ENCODE measurements around the gene TSEN34.
"Not testable (repeated sequence)": the region's sequence is repeated elsewhere in the genome, so short reads cannot be mapped to it uniquely, and the experiment has no call there.

Gene TSEN34

GRCh38 chr19:54160854-54161253 is 30.3 kb upstream of the TSEN34 start:
- DNase-seq (ENCODE audit: low read depth in 2 of 2): no peak

- peak; percentile 15 to 16 for DNase-seq (ENCODE audit: low read depth in 2 of 2)
Measured at GRCh38 chr19:54162241-54162805, 28.8 kb upstream of the TSEN34 start.

DNA sequence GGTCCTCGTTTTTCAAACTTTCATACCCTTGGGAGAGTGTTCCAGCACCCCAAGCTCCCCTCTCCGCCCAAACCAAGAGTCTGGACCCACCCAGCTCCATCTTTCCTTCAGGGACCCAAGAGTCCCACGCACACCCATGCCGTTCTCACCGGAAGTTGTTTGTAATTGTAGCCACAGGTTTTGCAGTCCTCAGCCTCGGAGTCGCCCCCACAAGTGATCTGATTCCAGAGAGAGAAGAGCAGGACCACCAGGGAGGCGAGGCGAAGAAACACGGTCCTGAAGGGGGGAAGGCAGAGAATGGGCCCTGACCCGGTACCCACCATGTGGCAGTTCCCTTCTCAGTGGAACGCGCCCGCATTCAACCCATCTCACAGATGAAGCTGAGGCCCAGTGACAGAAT is 28.2 kb upstream of the TSEN34 start:
- DNase-seq (ENCODE audit: low read depth in 2 of 2): no peak

- DNase-seq (ENCODE audit: low read depth in 2 of 2): no peak
Measured at GRCh38 chr19:54164369-54165068, 26.6 kb upstream of the TSEN34 start.

DNA sequence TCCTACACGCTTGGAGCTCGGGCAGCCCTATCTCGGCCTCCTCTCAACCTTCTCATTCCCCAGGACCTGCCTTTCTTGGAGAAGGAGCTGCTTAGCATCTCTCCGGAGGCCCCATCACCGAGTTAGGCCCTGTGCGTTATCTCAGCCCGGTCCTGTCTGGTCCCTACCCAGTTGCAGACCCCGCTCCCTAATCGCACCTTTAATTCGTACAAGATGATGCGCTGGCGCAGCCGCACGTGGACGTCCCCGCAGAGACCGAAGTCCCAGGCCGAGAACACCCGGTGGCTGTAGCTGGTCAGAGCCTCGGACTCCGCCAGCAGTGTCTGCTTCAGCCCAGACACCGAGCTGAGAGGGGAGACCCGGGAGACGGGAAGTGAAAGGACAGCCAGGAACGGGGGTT is 25.9 kb upstream of the TSEN34 start:
- DNase-seq (ENCODE audit: low read depth in 2 of 2): no peak

DNA sequence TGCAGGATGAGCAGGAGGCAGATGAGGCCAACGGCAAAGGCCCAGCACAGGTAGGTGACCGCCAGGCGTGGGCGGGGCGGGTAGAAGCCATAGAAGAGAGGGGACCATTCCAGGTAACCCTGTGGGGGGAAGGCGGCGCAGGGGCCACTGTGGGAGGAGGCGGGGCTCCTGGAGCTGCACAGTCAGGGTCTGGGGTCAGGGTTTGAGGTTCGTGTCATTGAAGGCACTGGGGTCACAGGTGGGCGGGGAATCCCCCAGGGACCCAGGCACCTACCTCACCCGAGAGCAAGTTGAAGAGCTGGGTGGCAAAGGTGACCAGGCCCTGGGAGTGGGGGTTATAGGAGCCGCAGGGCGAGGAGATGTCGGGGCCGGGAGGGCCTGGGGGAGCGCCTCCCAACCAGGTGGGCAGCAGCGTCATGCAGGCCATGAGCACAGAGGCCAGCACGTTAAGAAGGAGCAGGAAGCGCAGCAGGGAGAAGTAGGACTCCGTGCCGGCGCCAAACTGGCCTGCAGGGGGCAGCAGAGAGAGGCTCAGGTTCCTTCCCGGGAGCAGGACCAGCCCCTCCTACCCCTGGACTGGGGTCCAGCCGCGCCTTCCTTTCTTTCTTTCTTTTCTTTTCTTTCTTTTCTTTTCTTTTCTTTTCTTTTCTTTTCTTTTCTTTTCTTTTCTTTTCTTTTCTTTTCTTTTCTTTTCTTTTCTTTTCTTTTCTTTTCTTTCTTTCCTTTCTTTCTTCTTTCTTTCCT is 22.8 kb upstream of the TSEN34 start:
- peak; percentile 52 to 54 for DNase-seq (ENCODE audit: low read depth in 2 of 2)

DNA sequence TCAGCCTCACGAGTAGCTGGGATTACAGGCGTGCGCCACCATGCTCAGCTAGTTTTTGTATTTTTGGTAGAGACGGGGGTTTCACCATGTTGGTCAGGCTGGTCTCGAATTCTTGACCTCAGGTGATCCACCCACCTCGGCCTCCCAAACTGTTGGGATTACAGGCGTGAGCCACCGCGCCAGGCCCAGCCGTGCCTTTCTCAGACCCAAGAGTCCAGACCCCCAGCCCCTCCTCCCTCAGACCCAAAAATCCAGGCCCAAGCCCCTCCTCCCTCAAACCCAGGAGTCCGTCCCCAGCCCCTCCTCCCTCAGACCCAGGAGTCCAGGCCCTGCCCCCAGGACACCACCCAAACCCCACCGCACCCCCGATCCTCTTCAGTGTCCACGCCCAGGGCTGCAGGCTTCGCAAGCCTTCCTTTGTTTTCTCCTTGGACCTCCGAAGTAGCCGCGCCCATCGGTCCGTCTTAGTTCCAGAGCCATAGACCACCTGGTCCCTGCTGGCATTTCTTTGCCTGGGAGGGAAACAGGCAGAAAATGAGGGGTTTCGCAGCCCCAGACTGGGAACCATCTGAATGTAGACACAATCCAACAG is 21.9 kb upstream of the TSEN34 start:
- DNase-seq (ENCODE audit: low read depth in 2 of 2): no peak

- DNase-seq (ENCODE audit: low read depth in 2 of 2): not testable (repeated sequence)
Measured at GRCh38 chr19:54171736-54172431, 19.2 kb upstream of the TSEN34 start.

DNA sequence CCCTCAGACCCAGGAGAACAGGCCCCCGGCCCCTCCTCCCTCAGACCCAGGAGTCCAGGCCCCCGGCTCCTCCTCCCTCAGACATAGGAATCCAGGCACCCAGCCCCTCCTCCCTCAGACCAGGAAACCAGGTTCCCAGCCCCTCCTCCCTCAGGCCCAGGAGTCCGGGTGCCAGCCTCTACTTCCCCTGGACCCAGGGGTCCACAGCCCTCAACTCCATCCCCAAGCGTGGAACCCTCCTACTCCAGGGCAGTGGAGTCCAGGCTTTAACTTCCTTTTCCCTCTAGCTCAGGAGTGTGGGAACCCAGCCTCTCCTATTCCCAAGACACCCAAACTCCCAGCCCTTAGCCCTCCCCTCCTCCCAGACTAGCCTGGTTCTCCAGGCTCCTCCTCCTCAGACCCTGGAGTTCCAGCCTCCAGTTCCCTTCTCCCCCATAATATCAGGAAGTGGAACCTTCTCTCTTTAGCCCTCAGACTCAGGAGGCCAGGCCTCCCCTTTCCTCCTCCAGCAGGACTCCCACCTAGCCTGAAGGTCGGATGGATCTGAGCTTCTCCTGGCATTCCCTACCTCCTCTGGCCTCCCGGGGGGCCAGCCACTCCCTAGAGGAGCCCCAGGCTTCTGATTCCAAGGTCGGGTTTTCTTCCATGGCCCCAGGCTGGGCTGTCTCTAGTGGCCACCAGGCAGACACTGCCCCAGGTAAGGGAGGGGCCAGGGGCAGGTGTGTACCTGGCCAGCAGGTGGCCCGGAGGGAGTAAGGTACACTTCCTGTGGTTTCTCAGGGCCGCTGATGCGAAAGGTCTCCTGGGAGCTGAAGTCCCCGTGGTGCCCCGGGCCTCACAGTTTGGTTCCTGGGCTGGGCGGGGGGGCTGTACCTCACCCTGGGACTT is 18.4 kb upstream of the TSEN34 start, which contains the start of gene TMC4:
Gene TMC4 (minus strand): TSS at position 690 of the 888 bp plus-strand sequence. CDS start 43 bp downstream, at position 647.
- no peak for DNase-seq (ENCODE audit: low read depth in 2 of 2)

GRCh38 chr19:54173359-54173699 is 17.8 kb upstream of the TSEN34 start:
- DNase-seq (ENCODE audit: low read depth in 2 of 2): no peak

DNA sequence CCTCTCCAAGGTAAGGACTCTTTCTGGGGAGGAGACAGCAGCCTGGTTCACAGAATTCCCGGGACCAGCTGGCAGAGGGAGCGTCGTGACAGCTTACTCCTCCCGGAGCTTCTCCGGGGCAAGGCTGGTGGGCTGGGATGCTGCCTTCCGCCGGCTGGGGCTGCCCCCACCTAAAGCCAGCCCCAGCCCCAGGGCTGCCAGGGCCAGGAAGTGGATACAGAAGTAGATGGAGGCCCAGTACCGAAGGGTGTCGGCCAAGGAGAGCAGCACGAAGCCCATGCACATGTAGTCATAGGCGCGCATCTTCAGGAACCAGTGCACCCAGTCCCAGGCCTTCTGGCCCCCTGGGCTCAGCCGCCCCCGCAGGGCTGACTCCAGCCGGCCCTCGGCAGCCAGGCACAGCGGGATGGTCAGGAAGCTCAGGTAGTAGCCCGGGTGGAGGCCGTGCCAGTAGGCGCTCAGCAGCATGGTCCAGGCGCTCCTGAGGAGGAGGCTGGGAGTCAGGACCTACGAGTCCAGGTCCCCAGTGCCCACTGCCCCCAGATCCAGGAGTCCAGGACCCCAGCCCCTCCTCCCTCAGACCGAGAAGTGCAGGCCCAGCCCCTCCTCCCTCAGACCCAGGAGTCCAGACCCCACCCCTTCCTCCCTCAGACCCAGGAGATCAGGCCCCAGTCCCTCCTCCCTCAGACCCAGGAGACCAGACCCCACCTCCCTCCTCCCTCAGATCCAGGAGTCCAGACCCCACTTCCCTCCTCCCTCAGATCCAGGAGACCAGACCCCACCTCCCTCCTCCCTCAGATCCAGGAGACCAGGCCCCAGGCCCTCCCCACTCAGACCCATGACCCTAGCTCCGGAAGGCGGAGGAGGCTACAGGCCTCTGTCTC is 16.9 kb upstream of the TSEN34 start:
- no peak for DNase-seq (ENCODE audit: low read depth in 2 of 2)

DNA sequence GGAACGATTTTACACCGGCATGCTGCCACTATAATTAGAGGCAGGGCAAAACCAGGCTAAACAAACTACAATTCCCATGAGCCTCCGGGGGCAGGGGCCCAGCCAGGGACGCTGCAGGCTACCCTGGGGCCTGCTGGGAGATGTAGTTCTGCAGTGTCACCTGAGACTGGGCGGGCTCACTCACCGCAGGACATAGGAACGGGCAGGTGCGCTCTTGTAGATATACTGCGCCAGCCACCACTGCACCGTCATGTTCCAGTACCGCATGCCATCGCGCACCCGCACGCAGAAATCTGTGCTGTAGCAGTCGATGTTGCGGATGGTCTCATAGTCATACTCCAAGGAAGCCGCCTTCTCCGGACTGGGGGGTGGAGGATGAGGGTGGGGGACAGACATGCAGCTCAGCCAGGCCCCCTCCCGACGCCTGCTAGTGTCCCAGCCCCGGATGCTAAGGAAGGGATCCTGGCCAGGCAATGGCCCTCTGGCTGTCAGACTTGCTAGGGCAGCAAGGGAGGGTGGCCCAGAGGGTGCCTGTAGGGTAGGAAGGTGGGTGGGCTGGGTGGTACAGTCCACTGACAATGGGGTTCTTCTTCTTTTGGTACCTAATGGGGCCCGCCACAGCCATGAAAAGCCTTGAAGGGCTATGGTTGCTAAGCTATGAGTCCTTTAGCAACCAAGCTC is 12.4 kb upstream of the TSEN34 start:
- DNase-seq (ENCODE audit: low read depth in 2 of 2): no peak

DNA sequence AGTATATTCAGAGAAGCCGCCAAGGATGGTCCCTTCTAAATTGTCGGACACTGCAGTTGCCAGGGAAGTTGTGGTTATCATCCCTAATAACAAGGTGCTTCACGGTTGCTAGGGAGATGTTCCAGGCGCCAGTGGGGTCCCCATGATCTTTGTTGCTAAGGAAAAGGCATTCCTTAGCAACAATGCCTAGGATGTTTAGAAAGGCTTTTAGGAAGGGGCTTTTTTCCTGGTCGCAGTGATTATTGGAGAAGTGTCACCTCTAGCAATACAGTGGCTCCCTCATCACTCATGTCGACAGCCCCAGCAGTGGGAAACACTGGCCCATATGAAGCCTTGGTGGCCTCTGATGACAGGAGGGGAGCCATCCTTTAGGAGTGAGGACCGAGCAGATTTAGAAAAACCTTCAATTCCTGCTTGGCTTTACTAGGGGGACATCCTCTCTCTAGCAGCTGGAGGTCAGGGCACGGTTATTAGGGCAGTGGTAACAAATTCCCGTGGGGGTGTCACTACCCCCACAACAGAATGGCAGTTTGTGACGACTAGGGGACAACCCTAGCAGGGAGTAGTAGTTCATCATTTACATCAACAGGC is 11.8 kb upstream of the TSEN34 start:
- DNase-seq (ENCODE audit: low read depth in 2 of 2): no peak

DNA sequence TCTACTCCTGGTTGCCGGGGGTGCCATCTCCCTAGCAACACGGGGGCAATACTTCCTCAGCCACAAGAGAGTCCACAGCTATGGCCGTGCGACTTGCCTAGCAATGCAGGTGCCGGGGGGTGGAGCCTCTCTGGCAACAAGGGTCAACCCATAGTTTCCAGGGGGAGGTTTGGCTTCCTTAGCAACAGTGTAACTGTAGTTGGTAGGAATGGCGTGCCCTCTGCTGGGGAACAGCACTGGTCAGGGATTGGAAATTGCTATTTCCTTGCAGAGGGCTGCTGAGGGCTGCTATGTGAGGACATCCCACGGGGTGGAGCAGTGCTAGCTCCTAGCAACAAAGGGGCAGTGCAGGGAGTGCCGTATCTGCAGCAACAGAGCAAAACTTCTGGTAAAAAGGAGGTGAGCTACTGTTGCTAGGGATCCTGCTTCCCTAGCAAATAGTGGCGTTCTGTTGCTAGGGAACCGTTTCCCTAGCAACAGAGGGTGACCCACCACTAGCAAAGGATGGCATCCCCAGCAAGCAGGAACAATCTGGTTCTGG is 11.1 kb upstream of the TSEN34 start:
- no peak for DNase-seq (ENCODE audit: low read depth in 2 of 2)

DNA sequence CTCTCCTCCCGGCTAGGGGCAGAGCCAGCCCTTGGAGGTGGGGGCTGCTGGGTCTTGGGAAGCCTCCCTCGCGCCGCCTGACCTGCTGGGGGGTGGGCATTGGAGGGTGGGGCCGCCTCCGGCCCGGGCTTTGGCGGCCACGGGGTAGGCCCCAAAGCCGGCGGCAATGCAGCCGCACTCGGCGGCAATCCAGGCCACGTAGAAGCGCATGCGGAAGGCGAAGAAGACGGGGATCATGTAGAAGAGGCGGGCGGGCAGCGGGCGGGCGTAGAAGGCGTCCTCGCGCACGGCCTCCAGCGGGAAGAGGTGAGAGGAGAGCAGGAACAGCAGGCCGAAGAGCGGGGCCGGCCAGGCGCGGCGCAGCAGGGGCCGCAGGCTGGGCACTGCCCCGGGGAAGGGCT is 10.4 kb upstream of the TSEN34 start:
- DNase-seq (ENCODE audit: low read depth in 2 of 2): no peak

- DNase-seq (ENCODE audit: low read depth in 2 of 2): not testable (repeated sequence)
Measured at GRCh38 chr19:54181894-54182293, 9.2 kb upstream of the TSEN34 start.

- no peak for DNase-seq (ENCODE audit: low read depth in 2 of 2)
Measured at GRCh38 chr19:54183431-54183830, 7.7 kb upstream of the TSEN34 start.

- DNase-seq (ENCODE audit: low read depth in 2 of 2): no peak
Measured at GRCh38 chr19:54186351-54186750, 4.8 kb upstream of the TSEN34 start.

DNA sequence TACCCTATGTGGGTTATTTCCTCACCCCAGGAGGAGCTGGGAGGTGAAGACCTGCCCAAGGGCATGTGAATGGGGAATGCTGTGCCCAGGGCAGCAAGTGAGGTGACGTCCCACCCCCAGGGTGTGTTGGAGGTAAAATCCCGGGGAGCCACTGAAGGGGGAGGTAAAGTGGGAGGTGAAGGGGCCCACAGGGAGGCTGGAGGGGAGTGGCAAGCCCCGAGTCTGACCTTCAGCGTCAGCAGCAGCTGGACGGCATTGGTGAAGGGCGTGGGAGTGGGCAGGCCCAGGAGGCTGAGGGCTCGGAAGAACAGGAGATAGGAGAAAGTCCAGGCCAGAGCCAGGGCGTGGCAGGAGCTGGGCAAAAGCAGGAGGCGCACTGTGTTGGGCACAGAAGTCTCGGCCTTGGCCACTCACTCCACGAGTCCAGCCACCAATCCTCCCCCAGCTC is 4.2 kb upstream of the TSEN34 start:
- no peak for DNase-seq (ENCODE audit: low read depth in 2 of 2)
